Esophagus muscularis mucosa (tissue), 4 donors: ENCODE measurements around the gene ACSF3.

Source experiments
- CTCF ChIP-seq, 3 experiments: fragments of 200-600 bp in 2 of 3; fragments of 450-650 bp in 1 of 3; sonication (generic) in 2 of 3; IDR thresholded peaks; one replicate each; pipeline ENCODE4 v1.5.1; 2017 to 2019; ENCODE audit warnings: antibody characterized with exemption in 3 of 3, mild to moderate bottlenecking in 2 of 3, moderate library complexity in 1 of 3
- EP300 ChIP-seq: sonication (generic); formaldehyde crosslinking; IDR thresholded peaks from one replicate; pipeline ENCODE4 v1.6.1; 2017; ENCODE audit warnings: antibody characterized with exemption
- POLR2A ChIP-seq: fragments of 450-650 bp; IDR thresholded peaks from one replicate; pipeline ENCODE4 v1.6.1; 2017; ENCODE audit warnings: antibody characterized with exemption, moderate library complexity, mild to moderate bottlenecking, low read depth
- POLR2AphosphoS5 ChIP-seq, 2 donors: sonication (generic); formaldehyde crosslinking; IDR thresholded peaks; one replicate each; pipeline ENCODE4 v1.6.1; 2017; ENCODE audit warnings: antibody characterized with exemption in 2 of 2

GRCh38 chr16:89055313-89055712, 38.3 kb upstream of the ACSF3 start:
- TF ChIP-seq CTCF (IDR thresholded peaks at IDR 0.05) (no peak), POLR2A (no peak), POLR2AphosphoS5 (IDR thresholded peaks at IDR 0.05) (no peak), EP300 (no peak)
